Liver (tissue), 9 donors: ENCODE data around the gene LMAN2. TPM values are rescaled to one million over a fixed set of nuclear protein-coding genes. Genes with fewer than 3 reads are reported as not detected.

ENCODE experiments used
- DNase-seq: peaks from one replicate; pipeline ENCODE4 v3.0.0-alpha.2; 2017; ENCODE audit warnings: low spot score
- H3K27ac ChIP-seq, 2 donors: one replicate each; pipeline ENCODE4 v1.7.0; 2013; ENCODE audit warnings: inconsistent platforms in 2 of 2, low read length in 2 of 2, control low read depth in 1 of 2, low read depth in 1 of 2, mild to moderate bottlenecking in 1 of 2
- H3K27me3 ChIP-seq, 4 donors: one replicate each; pipeline versions ENCODE4 v1.6.1 to v1.7.0; 2013; ENCODE audit warnings: low read length in 3 of 4, inconsistent platforms in 1 of 4, mild to moderate bottlenecking in 1 of 4, moderate library complexity in 1 of 4; ENCODE audit not compliant: control insufficient read depth in 4 of 4, insufficient read depth in 4 of 4
- H3K36me3 ChIP-seq, 4 donors: one replicate each; pipeline versions ENCODE4 v1.6.1 to v1.7.0; 2013; ENCODE audit warnings: low read length in 3 of 4, mild to moderate bottlenecking in 3 of 4, low read depth in 1 of 4, moderate library complexity in 1 of 4; ENCODE audit not compliant: control insufficient read depth in 4 of 4, insufficient read depth in 3 of 4
- H3K4me1 ChIP-seq, 4 donors: one replicate each; pipeline versions ENCODE4 v1.6.1 to v1.7.0; 2013; ENCODE audit warnings: low read length in 3 of 4, mild to moderate bottlenecking in 3 of 4, moderate library complexity in 1 of 4; ENCODE audit not compliant: control insufficient read depth in 4 of 4, insufficient read depth in 4 of 4
- H3K4me3 ChIP-seq, 3 donors: one replicate each; pipeline versions ENCODE4 v1.6.1 to v1.7.0; 2013; ENCODE audit warnings: low read length in 3 of 3, control low read depth in 1 of 3, low read depth in 1 of 3, mild to moderate bottlenecking in 1 of 3
- H3K9ac ChIP-seq, 2 donors: one replicate each; pipeline ENCODE4 v1.7.0; 2013; ENCODE audit warnings: low read length in 2 of 2, mild to moderate bottlenecking in 2 of 2, moderate library complexity in 2 of 2, control low read depth in 1 of 2, low read depth in 1 of 2
- H3K9me3 ChIP-seq, 4 donors: one replicate each; pipeline versions ENCODE4 v1.6.1 to v1.7.0; 2013; ENCODE audit warnings: low read length in 3 of 4; ENCODE audit not compliant: control insufficient read depth in 4 of 4
- EGR1 ChIP-seq, 2 donors: IDR thresholded peaks; 2 replicates each; pipeline ENCODE4 v1.6.1; 2016 to 2018; ENCODE audit warnings: antibody characterized with exemption in 2 of 2, low read depth in 2 of 2
- FOXA1 ChIP-seq: IDR thresholded peaks from 2 replicates; pipeline ENCODE4 v1.6.1; 2016; ENCODE audit warnings: antibody characterized with exemption
- FOXA2 ChIP-seq: IDR thresholded peaks from 2 replicates; pipeline ENCODE4 v1.6.1; 2016; ENCODE audit warnings: antibody characterized with exemption
- GABPA ChIP-seq, 2 donors: IDR thresholded peaks in 1 of 2; conservative IDR thresholded peaks in 1 of 2; 2 replicates each; pipeline ENCODE4 v1.6.1; 2016; ENCODE audit warnings: antibody characterized with exemption in 2 of 2, mild to moderate bottlenecking in 1 of 2, moderate library complexity in 1 of 2
- HNF4A ChIP-seq, 2 donors: conservative IDR thresholded peaks; 2 replicates each; pipeline ENCODE4 v1.6.1; 2016; ENCODE audit warnings: antibody characterized with exemption in 2 of 2, mild to moderate bottlenecking in 2 of 2
- HNF4G ChIP-seq: IDR thresholded peaks from 2 replicates; pipeline ENCODE4 v1.6.1; 2016; ENCODE audit warnings: antibody characterized with exemption
- JUND ChIP-seq, 2 donors: IDR thresholded peaks; 2 replicates each; pipeline ENCODE4 v1.6.1; 2016; ENCODE audit warnings: antibody characterized with exemption in 2 of 2
- NR2F2 ChIP-seq: IDR thresholded peaks from 2 replicates; pipeline ENCODE4 v1.6.1; 2016; ENCODE audit warnings: antibody characterized with exemption
- RAD21 ChIP-seq, 2 donors: IDR thresholded peaks; 2 replicates each; pipeline ENCODE4 v1.6.1; 2016; ENCODE audit warnings: antibody characterized with exemption in 2 of 2, mild to moderate bottlenecking in 2 of 2
- REST ChIP-seq: IDR thresholded peaks from 2 replicates; pipeline ENCODE4 v1.6.1; 2016; ENCODE audit warnings: antibody characterized with exemption, mild to moderate bottlenecking
- RXRA ChIP-seq, 2 donors: IDR thresholded peaks; 2 replicates each; pipeline ENCODE4 v1.6.1; 2017 to 2018; ENCODE audit warnings: antibody characterized with exemption in 2 of 2, mild to moderate bottlenecking in 1 of 2
- SP1 ChIP-seq: IDR thresholded peaks from 2 replicates; pipeline ENCODE4 v1.6.1; 2018; ENCODE audit warnings: antibody characterized with exemption, mild to moderate bottlenecking
- TAF1 ChIP-seq: conservative IDR thresholded peaks from 2 replicates; pipeline ENCODE4 v1.6.1; 2016; ENCODE audit warnings: antibody characterized with exemption, mild to moderate bottlenecking
- YY1 ChIP-seq: IDR thresholded peaks from 2 replicates; pipeline ENCODE4 v1.6.1; 2016; ENCODE audit warnings: antibody characterized with exemption, mild to moderate bottlenecking
- ZBTB33 ChIP-seq: IDR thresholded peaks from 2 replicates; pipeline ENCODE4 v1.6.1; 2016; ENCODE audit warnings: antibody characterized with exemption
- WGBS: extraction: QIAGEN DNeasy Blood & Tissue Kit; methylation state at CpG from one replicate; pipeline ENCODE4 v1.1.7; 2013; 5-methylcytosine and 5-hydroxymethylcytosine counted together
- polyA plus RNA-seq, 2 donors: library from polyadenylated mRNA; stranded (reverse) in 1 of 2; unstranded in 1 of 2; fragments of 200-250 nt in 1 of 2; fragments of >200 nt in 1 of 2; fragmentation: Nextera tagmentation in 1 of 2; extraction: Ambion mirVana in 1 of 2; gene quantifications; one replicate each; pipeline versions ENCODE4 v1.2.1 to v1.2.3, GENCODE V29; 2013 to 2015
- total RNA-seq, 2 donors: library from RNA; depleted of rRNA; stranded (reverse); fragments of >200 nt; gene quantifications; one replicate each; pipeline ENCODE4 v1.2.3, GENCODE V29; 2014
- TF ChIP-seq, protein P1 (sequence below): IDR thresholded peaks from 2 replicates; pipeline ENCODE4 v1.6.1; 2016; ENCODE audit warnings: antibody characterized with exemption
- TF ChIP-seq, protein P2 (sequence below): fragments of 150-350 bp; IDR thresholded peaks from 2 replicates; pipeline ENCODE4 v1.5.1; 2017; ENCODE audit warnings: improper control_type of control experiment, low read depth, low read length; ENCODE audit not compliant: missing input control
- TF ChIP-seq, protein P3 (sequence below): IDR thresholded peaks from 2 replicates; pipeline ENCODE4 v1.6.1; 2016; ENCODE audit warnings: antibody characterized with exemption
- donor health status: healthy.
- donor health status: healthy.
- donor health status: healthy.
- donor health status: healthy.
- donor health status: healthy.

LMAN2 gene
- total and polyA plus RNA-seq, 4 donors = 243 to 478 (median 364) TPM

- TF ChIP-seq FOXA2 = no peak
- TF ChIP-seq TAF1 = no peak
- TF ChIP-seq GABPA (IDR thresholded peaks at IDR 0.05 in 1 of 2, conservative IDR thresholded peaks at IDR 0.05 in 1 of 2) = no peak
- no peak for TF ChIP-seq RXRA (IDR thresholded peaks at IDR 0.05)
- TF ChIP-seq, protein P1, sequence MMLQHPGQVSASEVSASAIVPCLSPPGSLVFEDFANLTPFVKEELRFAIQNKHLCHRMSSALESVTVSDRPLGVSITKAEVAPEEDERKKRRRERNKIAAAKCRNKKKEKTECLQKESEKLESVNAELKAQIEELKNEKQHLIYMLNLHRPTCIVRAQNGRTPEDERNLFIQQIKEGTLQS = no peak
Observed at GRCh38 chr5:177374211-177374610, 22.7 kb upstream of the LMAN2 start (continued).

- WGBS = 35% methylated on average over 6 of the region's 6 CpGs
- H3K9me3 ChIP-seq = no peaks in the 10 kb centered on the region
- no peak overlapping the region for H3K4me3 ChIP-seq
- no peaks in the 10 kb centered on the region for H3K27me3 ChIP-seq
- H3K9ac ChIP-seq = no peak overlapping the region
- no peak for DNase-seq
- peaks cover 35 to 81% (median 60%) of the 10 kb centered on the region in 4 donors for H3K4me1 ChIP-seq
- no peaks in the 10 kb centered on the region for H3K36me3 ChIP-seq
- peak; percentile 55 for TF ChIP-seq ZBTB33
- TF ChIP-seq REST = peak; percentile 76
- peak; percentile 74 for TF ChIP-seq SP1
- TF ChIP-seq, protein P1 = no peak
- peak; percentile 70 to 80 for TF ChIP-seq RXRA (IDR thresholded peaks at IDR 0.05)
- peak in 1 of 2 donors; percentile 21 for TF ChIP-seq RAD21 (IDR thresholded peaks at IDR 0.05)
- no peak for TF ChIP-seq HNF4G
- no peak for TF ChIP-seq TAF1
- peak in 1 of 2 donors; percentile 54 for TF ChIP-seq GABPA (IDR thresholded peaks at IDR 0.05 in 1 of 2, conservative IDR thresholded peaks at IDR 0.05 in 1 of 2)
- TF ChIP-seq FOXA2 = peak; percentile 10
- no peak for TF ChIP-seq NR2F2
- TF ChIP-seq HNF4A (conservative IDR thresholded peaks at IDR 0.05) = peak; percentile 53 to 77
- peak; percentile 92 for TF ChIP-seq YY1
- TF ChIP-seq, protein P2, sequence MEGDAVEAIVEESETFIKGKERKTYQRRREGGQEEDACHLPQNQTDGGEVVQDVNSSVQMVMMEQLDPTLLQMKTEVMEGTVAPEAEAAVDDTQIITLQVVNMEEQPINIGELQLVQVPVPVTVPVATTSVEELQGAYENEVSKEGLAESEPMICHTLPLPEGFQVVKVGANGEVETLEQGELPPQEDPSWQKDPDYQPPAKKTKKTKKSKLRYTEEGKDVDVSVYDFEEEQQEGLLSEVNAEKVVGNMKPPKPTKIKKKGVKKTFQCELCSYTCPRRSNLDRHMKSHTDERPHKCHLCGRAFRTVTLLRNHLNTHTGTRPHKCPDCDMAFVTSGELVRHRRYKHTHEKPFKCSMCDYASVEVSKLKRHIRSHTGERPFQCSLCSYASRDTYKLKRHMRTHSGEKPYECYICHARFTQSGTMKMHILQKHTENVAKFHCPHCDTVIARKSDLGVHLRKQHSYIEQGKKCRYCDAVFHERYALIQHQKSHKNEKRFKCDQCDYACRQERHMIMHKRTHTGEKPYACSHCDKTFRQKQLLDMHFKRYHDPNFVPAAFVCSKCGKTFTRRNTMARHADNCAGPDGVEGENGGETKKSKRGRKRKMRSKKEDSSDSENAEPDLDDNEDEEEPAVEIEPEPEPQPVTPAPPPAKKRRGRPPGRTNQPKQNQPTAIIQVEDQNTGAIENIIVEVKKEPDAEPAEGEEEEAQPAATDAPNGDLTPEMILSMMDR = peak; percentile 6
- peak; percentile 31 for TF ChIP-seq FOXA1
- TF ChIP-seq EGR1 (IDR thresholded peaks at IDR 0.05; ENCODE audit: low read depth in 2 of 2) = peak in 1 of 2 donors; percentile 70
- peak in 1 of 2 donors; percentile 32 for TF ChIP-seq JUND (IDR thresholded peaks at IDR 0.05)
- TF ChIP-seq, protein P3, sequence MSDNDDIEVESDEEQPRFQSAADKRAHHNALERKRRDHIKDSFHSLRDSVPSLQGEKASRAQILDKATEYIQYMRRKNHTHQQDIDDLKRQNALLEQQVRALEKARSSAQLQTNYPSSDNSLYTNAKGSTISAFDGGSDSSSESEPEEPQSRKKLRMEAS = peak; percentile 76
- H3K27ac ChIP-seq = peak overlapping the region; percentile 74 to 75
Observed at GRCh38 chr5:177373806-177374205, 22.3 kb upstream of the LMAN2 start.
